K562 (cell line): ENCODE results near the gene SYMPK. TPM values are rescaled to one million over a fixed set of nuclear protein-coding genes. Genes with fewer than 3 reads are reported as not detected.

Experiments used
- HDAC3 ChIP-seq: fragments of 450-650 bp; IDR thresholded peaks from 2 replicates; pipeline ENCODE4 v1.6.1; 2018; ENCODE audit warnings: borderline replicate concordance, mild to moderate bottlenecking, moderate library complexity; ENCODE audit not compliant: partially characterized antibody
- NFIX ChIP-seq: fragments of 250-450 bp; sonication (Bioruptor Pico); IDR thresholded peaks from 2 replicates; pipeline ENCODE4 v1.4.0; 2020; ENCODE audit warnings: low read depth, mild to moderate bottlenecking, moderate library complexity
- SMARCA5 ChIP-seq: fragments of 450-650 bp; IDR thresholded peaks from 2 replicates; pipeline ENCODE4 v1.6.1; 2016
- WHSC1 ChIP-seq: IDR thresholded peaks from one replicate; pipeline ENCODE4 v1.6.1; 2012; ENCODE audit warnings: low read length, control low read depth, inconsistent platforms
- ZBED1 ChIP-seq: IDR thresholded peaks from 2 replicates; pipeline ENCODE4 v1.6.1; 2014
- ZNF134 ChIP-seq: fragments of 250-450 bp; sonication (Bioruptor Pico); conservative IDR thresholded peaks from 2 replicates; pipeline ENCODE4 v1.4.0; 2020
- ZNF311 ChIP-seq: fragments of 250-450 bp; sonication (Bioruptor Pico); IDR thresholded peaks from 2 replicates; pipeline ENCODE4 v1.4.0; 2020; ENCODE audit warnings: mild to moderate bottlenecking, moderate library complexity
- polyA plus RNA-seq, 8 experiments: library from polyadenylated mRNA; depleted of rRNA in 4 of 8; stranded (reverse) in 5 of 8; unstranded in 3 of 8; fragments of >200 nt; fragmentation: Nextera tagmentation in 2 of 8; fragmentation: Illumina TruSeq in 1 of 8; extraction: Ambion mirVana in 2 of 8; extraction: Trizol in 1 of 8; gene quantifications; 2 replicates each; pipeline versions ENCODE4 v1.2.1 to v1.2.3, GENCODE V29; 2011 to 2014; ENCODE audit warnings: inconsistent platforms in 1 of 8, missing spikeins in 1 of 8
- total RNA-seq, 7 experiments: library from RNA; depleted of rRNA in 6 of 7; stranded (reverse); fragments of >200 nt in 6 of 7; fragmentation: Illumina TruSeq in 2 of 7; extraction: Trizol in 2 of 7; gene quantifications; 2 replicates each; pipeline versions ENCODE4 v1.2.1 to v1.2.3, GENCODE V29; 2011 to 2021; ENCODE audit warnings: low replicate concordance in 1 of 7
- TF ChIP-seq, protein P1 (sequence below): fragments of 200-800 bp; sonication (Bioruptor generic); IDR thresholded peaks from 2 replicates; pipeline ENCODE4 v1.6.1; 2017; ENCODE audit warnings: missing genetic modification characterization, missing compliant biosample characterization

SYMPK gene
- total and polyA plus RNA-seq, 9 of the 15 experiments (the other 6 are each of a cell fraction or from before 2014, with no cell fraction given) = 0.73 to 95.5 (median 58.4) TPM

DNA sequence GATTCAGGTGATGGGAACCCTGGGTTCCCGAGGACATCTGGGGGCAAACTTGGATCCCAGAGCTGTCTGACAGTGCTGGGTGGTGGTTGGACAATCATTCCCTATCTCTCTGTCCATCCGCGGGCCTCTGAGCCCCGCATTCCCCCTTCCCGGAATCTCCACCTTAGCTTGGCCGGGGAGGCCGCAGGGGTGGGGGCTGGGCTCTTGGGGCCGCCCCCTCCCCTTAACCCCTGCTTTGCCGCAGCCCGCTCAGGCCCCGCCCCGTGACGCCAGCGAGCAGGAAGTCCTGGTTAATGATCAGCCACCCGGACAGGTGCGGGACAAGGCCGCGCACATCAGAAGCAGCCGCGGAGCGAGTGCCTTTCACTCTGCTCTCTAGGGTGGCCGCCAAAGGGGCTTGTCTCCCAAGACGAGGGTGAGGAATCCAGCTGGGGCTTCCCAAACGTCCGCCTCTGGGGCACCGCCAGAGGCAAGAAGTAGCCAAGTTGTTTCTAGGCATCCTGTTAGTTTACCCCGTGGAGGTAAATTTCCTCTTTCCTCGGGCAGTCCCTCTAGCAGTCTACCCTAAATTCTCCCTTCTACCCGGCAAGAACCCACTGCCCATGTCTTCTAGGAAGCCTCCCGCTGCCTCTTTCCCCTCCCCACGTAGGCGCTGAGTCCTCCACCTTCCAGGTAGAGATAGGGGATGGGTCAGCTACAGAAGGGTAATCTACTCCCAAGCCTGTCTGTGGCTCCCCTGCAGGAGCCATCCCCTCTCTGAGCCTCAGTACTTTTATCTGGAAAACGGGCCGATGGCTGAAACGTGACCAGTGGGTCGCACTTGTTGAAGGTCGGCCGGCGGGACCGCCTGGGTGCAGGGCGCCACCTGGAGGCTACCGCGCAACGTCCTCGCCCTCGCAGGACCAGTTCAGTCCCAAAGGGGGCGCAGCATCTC lies 20.0 kb upstream of the SYMPK start (continued):
- TF ChIP-seq WHSC1 (no peak), ZNF311 (0 out of 2 replicates have a peak, but pooled peaks have one; percentile 24), ZBED1 (peak; percentile 50; the same call in 1 of the 2 replicates), HDAC3 (no peak), SMARCA5 (peak; percentile 96), ZNF134 (CRISPR knock-in tag) (peak; percentile 94), NFIX (CRISPR knock-in tag) (no peak)
- TF ChIP-seq, protein P1, sequence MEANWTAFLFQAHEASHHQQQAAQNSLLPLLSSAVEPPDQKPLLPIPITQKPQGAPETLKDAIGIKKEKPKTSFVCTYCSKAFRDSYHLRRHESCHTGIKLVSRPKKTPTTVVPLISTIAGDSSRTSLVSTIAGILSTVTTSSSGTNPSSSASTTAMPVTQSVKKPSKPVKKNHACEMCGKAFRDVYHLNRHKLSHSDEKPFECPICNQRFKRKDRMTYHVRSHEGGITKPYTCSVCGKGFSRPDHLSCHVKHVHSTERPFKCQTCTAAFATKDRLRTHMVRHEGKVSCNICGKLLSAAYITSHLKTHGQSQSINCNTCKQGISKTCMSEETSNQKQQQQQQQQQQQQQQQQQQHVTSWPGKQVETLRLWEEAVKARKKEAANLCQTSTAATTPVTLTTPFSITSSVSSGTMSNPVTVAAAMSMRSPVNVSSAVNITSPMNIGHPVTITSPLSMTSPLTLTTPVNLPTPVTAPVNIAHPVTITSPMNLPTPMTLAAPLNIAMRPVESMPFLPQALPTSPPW (CRISPR knock-in tag) = peak; percentile 82
